AG08395 (cell line): ENCODE measurements around the gene PMEL.
"Not testable (repeated sequence)": the region's sequence is repeated elsewhere in the genome, so short reads cannot be mapped to it uniquely, and the experiment has no call there.

ENCODE experiments used
- DNase-seq: peaks from one replicate; pipeline ENCODE4 v3.0.0; 2012; ENCODE audit warnings: mixed read lengths, low spot score

Gene PMEL

GRCh38 chr12:55965941-55966407, at the start of gene PMEL:
PMEL (minus strand) TSS chr12:55966042; CDS start chr12:55966011, 31 bp downstream.
- no peak for DNase-seq

GRCh38 chr12:56014205-56014604, 48.4 kb upstream of the PMEL start:
- DNase-seq, result no peak

- no peak for DNase-seq
Observed at GRCh38 chr12:56013482-56013881, 47.6 kb upstream of the PMEL start.

GRCh38 chr12:56011509-56012090, 45.8 kb upstream of the PMEL start:
- DNase-seq, result no peak

- DNase-seq, result no peak
Observed at GRCh38 chr12:56010111-56010570, 44.3 kb upstream of the PMEL start.

- DNase-seq, result peak; percentile 55
Observed at GRCh38 chr12:56007564-56008559, 42.0 kb upstream of the PMEL start.

- DNase-seq, result no peak
Observed at GRCh38 chr12:56004211-56004610, 38.4 kb upstream of the PMEL start.

GRCh38 chr12:56003376-56003775, 37.5 kb upstream of the PMEL start:
- DNase-seq, result not testable (repeated sequence)

- no peak for DNase-seq
Observed at GRCh38 chr12:56001487-56002100, 35.8 kb upstream of the PMEL start.

- not testable (repeated sequence) for DNase-seq
Observed at GRCh38 chr12:55999999-56000540, 34.2 kb upstream of the PMEL start.

GRCh38 chr12:55999522-55999921, 33.7 kb upstream of the PMEL start:
- DNase-seq, result not testable (repeated sequence)

- no peak for DNase-seq
Observed at GRCh38 chr12:55997535-55997859, 31.7 kb upstream of the PMEL start.

GRCh38 chr12:55996715-55997534, 31.1 kb upstream of the PMEL start, which contains the start of gene SUOX:
SUOX (plus strand) TSS chr12:55997276; CDS start chr12:56002222, 4,946 bp downstream.
- peak; percentile 99 for DNase-seq

GRCh38 chr12:55996201-55996714, 30.4 kb upstream of the PMEL start:
- peak; percentile 63 for DNase-seq

GRCh38 chr12:55995366-55995765, 29.5 kb upstream of the PMEL start:
- DNase-seq, result no peak

GRCh38 chr12:55993230-55993853, 27.5 kb upstream of the PMEL start:
- DNase-seq, result no peak

GRCh38 chr12:55991110-55991509, 25.3 kb upstream of the PMEL start:
- DNase-seq, result no peak

- not testable (repeated sequence) for DNase-seq
Observed at GRCh38 chr12:55985976-55986375, 20.1 kb upstream of the PMEL start.

- DNase-seq, result no peak
Observed at GRCh38 chr12:55985341-55985740, 19.5 kb upstream of the PMEL start.

GRCh38 chr12:55984861-55985260, 19.0 kb upstream of the PMEL start:
- DNase-seq, result no peak
